HFFc6 (cell line): ENCODE data around the gene CHAF1A. TPM values are rescaled to one million over a fixed set of nuclear protein-coding genes. Genes with fewer than 3 reads are reported as not detected.

Source experiments
- DNase-seq: peaks from one replicate; pipeline ENCODE4 v3.0.0-alpha.2; 2018
- H3K27ac Mint-ChIP-seq: 2 replicates; pipeline ENCODE4 v1.8.0; 2020; ENCODE audit warnings: mild to moderate bottlenecking, mixed read lengths
- H3K27me3 Mint-ChIP-seq: 2 replicates; pipeline ENCODE4 v1.8.0; 2021; ENCODE audit warnings: mild to moderate bottlenecking, moderate library complexity, mixed read lengths; ENCODE audit not compliant: insufficient read depth
- H3K36me3 Mint-ChIP-seq: 2 replicates; pipeline ENCODE4 v1.8.0; 2021; ENCODE audit warnings: low read depth, mixed read lengths
- H3K4me1 Mint-ChIP-seq: 2 replicates; pipeline ENCODE4 v1.8.0; 2020; ENCODE audit warnings: low read depth, mixed read lengths
- H3K4me3 Mint-ChIP-seq: 2 replicates; pipeline ENCODE4 v1.8.0; 2020; ENCODE audit warnings: mild to moderate bottlenecking, moderate library complexity, mixed read lengths
- H3K9me3 Mint-ChIP-seq: 2 replicates; pipeline ENCODE4 v1.8.0; 2020; ENCODE audit warnings: mild to moderate bottlenecking, mixed read lengths
- CTCF ChIP-seq: fragments of 200-600 bp; sonication (generic); IDR thresholded peaks from 2 replicates; pipeline ENCODE4 v1.5.0; 2021; ENCODE audit warnings: antibody characterized with exemption, mild to moderate bottlenecking
- total RNA-seq, 6 experiments: library from RNA; stranded (reverse); fragmentation: NEBNext Ultra II Directional; extraction: Animal tissue kit (Norgen Biotek cat#: 25700); gene quantifications; 2 replicates in 1 of 6; 3 replicates in 5 of 6; pipeline ENCODE4 v1.2.3, GENCODE V29; 2021

Gene CHAF1A
- total RNA-seq, 6 experiments from 2014 or later = 18.3 to 26.3 (median 24.4) TPM

- no peak for DNase-seq
- Mint-ChIP-seq H3K27ac (peak overlapping the region; percentile 98), H3K9me3 (no peaks in the 10 kb centered on the region), H3K27me3 (peaks cover 3% of the 10 kb centered on the region), H3K4me3 (no peak overlapping the region), H3K4me1 (peaks cover 49% of the 10 kb centered on the region), H3K36me3 (no peaks in the 10 kb centered on the region)
- TF ChIP-seq CTCF = no peak
These were observed 29.4 kb upstream of the CHAF1A start for GRCh38 chr19:4373013-4373367.

- Mint-ChIP-seq H3K9me3 (no peaks in the 10 kb centered on the region), H3K4me3 (peak overlapping the region; percentile 74), H3K27ac (peak overlapping the region; percentile 98), H3K36me3 (no peaks in the 10 kb centered on the region), H3K27me3 (peaks cover 1% of the 10 kb centered on the region; the same call in 1 of the 2 replicates), H3K4me1 (peaks cover 49% of the 10 kb centered on the region)
- DNase-seq = peak; percentile 19
- TF ChIP-seq CTCF = no peak
These were observed 28.6 kb upstream of the CHAF1A start for GRCh38 chr19:4373601-4374497.

- TF ChIP-seq CTCF = peak; percentile 47; the same call in 1 of the 2 replicates
- H3K36me3 Mint-ChIP-seq = no peaks in the 10 kb centered on the region
- H3K4me3 Mint-ChIP-seq = peak overlapping the region; percentile 74
- H3K4me1 Mint-ChIP-seq = peaks cover 54% of the 10 kb centered on the region
- H3K27ac Mint-ChIP-seq = peak overlapping the region; percentile 98
- DNase-seq = peak; percentile 90
- no peaks in the 10 kb centered on the region for H3K9me3 Mint-ChIP-seq
- H3K27me3 Mint-ChIP-seq = peaks cover 1% of the 10 kb centered on the region; the same call in 1 of the 2 replicates
These were observed 27.8 kb upstream of the CHAF1A start for GRCh38 chr19:4374498-4375163.

DNA sequence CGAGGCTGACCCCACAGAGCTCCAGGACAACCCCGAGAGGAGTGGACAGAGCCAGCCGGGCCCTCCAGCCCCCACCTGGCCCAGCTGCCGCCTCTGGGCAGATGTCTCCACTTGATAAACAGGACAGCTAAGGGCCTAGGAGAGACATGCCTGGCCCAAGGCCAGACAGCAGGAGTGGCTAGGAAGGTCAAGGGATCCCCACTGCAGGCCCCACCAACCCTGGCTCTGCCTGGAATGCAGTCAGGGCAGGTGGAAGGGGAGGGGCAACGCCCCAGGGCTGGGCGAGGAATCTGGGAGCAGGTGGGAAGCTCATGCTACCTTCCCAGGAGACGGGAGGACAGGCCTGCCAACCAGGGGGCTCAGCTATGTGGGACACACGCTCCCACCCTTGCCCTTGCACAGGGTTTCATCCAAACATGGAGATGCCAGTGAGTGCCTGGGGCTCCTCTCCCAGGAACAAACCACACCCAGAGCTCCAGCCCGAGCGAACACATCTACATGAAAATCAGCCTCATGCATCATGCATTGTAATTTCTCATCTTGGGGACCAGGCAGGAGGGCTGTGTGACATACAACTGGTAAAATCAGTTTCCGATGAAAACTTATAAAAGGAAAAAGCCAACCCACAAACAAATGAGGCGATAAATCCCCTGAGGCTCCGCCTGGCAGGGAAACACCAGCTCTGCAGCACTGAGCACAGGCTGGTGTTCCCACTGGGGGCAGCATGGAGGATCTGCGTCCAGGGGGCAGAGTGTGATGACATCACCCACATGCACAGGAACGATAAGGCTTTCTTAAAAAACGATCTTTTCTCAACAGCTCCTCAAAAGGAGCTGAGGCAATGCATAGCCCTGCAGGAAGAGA, 27.0 kb upstream of the CHAF1A start:
- DNase-seq = peak; percentile 82
- Mint-ChIP-seq H3K36me3 (no peaks in the 10 kb centered on the region), H3K4me3 (peak overlapping the region; percentile 64), H3K9me3 (no peaks in the 10 kb centered on the region), H3K4me1 (peaks cover 61% of the 10 kb centered on the region), H3K27me3 (peaks cover 1% of the 10 kb centered on the region; the same call in 1 of the 2 replicates), H3K27ac (peak overlapping the region; percentile 98)
- TF ChIP-seq CTCF = peak; percentile 75

DNA sequence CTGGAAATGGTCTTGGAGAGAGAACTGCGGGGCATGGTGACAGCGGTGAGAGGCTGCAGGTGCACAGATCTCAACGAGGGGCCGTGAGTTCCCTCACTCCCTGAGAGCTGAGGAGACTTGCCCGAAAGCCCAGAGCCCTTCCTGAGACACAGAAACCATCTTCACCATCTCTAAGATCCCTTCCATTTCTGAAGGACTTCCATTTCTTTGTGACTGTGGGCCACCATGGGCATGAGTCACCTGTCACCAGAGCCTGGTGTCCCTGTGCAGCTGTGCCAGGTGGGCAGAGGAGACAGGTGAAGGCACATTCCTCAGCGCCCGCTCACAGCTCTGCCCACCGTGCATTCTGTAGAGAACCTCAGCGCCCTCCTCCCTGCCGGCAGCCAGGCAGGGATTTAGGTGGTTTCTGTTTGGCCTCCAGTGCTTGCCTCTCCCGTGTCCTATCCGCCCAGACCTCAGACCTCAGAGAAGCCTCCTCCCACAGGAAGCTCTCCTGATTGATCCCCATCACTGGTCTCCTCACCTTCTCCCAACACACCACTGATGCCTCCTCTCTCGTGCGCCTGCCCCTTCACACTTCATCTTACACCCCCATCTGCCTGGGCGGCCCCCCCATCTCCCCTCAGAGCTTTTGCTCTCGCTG, 26.3 kb upstream of the CHAF1A start:
- DNase-seq = no peak
- Mint-ChIP-seq H3K36me3 (no peaks in the 10 kb centered on the region), H3K9me3 (no peaks in the 10 kb centered on the region), H3K27ac (peak overlapping the region; percentile 98), H3K4me1 (peaks cover 65% of the 10 kb centered on the region), H3K27me3 (peaks cover 1% of the 10 kb centered on the region; the same call in 1 of the 2 replicates), H3K4me3 (peak overlapping the region; percentile 64)
- TF ChIP-seq CTCF = 0 out of 2 replicates have a peak, but pooled peaks have one; percentile 34
